Effector memory CD4-positive, alpha-beta T cell (primary cell): ENCODE results near the gene UGT2B7.

Experiments
- DNase-seq, 3 donors: peaks; one replicate each; pipeline ENCODE4 v3.0.0-alpha.2; 2020
- H3K27ac ChIP-seq: 2 replicates; pipeline ENCODE4 v1.7.0; 2013; ENCODE audit warnings: mild to moderate bottlenecking, low read length, moderate library complexity; ENCODE audit not compliant: insufficient read depth, poor library complexity, severe bottlenecking
- H3K27me3 ChIP-seq: replicated peaks from 2 replicates; pipeline ENCODE4 v1.7.0; 2013; ENCODE audit warnings: mild to moderate bottlenecking, low read length; ENCODE audit not compliant: insufficient read depth, control insufficient read depth, poor library complexity, severe bottlenecking
- H3K36me3 ChIP-seq: 2 replicates; pipeline ENCODE4 v1.7.0; 2013; ENCODE audit warnings: mild to moderate bottlenecking, low read length, moderate library complexity; ENCODE audit not compliant: control insufficient read depth, insufficient read depth
- H3K4me1 ChIP-seq: 2 replicates; pipeline ENCODE4 v1.7.0; 2013; ENCODE audit warnings: low read length, mild to moderate bottlenecking; ENCODE audit not compliant: control insufficient read depth, insufficient read depth, poor library complexity, severe bottlenecking
- H3K4me3 ChIP-seq: 2 replicates; pipeline ENCODE4 v1.7.0; 2013; ENCODE audit warnings: low read length, low read depth, mild to moderate bottlenecking; ENCODE audit not compliant: insufficient read depth, poor library complexity, severe bottlenecking
- H3K9me3 ChIP-seq: 2 replicates; pipeline ENCODE4 v1.7.0; 2013; ENCODE audit warnings: mild to moderate bottlenecking, low read length, moderate library complexity; ENCODE audit not compliant: control insufficient read depth

UGT2B7 gene

GRCh38 chr4:69133993-69134392 is 37.7 kb downstream of the UGT2B7 start:
- Histone ChIP-seq H3K36me3 (no peaks in the 10 kb centered on the region), H3K4me3 (no peak overlapping the region), H3K27ac (no peak overlapping the region), H3K27me3 (no peaks in the 10 kb centered on the region), H3K9me3 (no peaks in the 10 kb centered on the region), H3K4me1 (no peaks in the 10 kb centered on the region)
- no peak for DNase-seq

GRCh38 chr4:69134471-69134870 is 38.2 kb downstream of the UGT2B7 start:
- Histone ChIP-seq H3K4me3 (no peak overlapping the region), H3K27me3 (no peaks in the 10 kb centered on the region), H3K27ac (no peak overlapping the region), H3K4me1 (no peaks in the 10 kb centered on the region), H3K36me3 (no peaks in the 10 kb centered on the region), H3K9me3 (no peaks in the 10 kb centered on the region)
- no peak for DNase-seq

GRCh38 chr4:69141320-69141719 is 45.0 kb downstream of the UGT2B7 start:
- no peaks in the 10 kb centered on the region for H3K27me3 ChIP-seq
- H3K4me1 ChIP-seq = no peaks in the 10 kb centered on the region

GRCh38 chr4:69147334-69147733 is 51.1 kb downstream of the UGT2B7 start:
- Histone ChIP-seq H3K36me3 (no peaks in the 10 kb centered on the region), H3K9me3 (no peaks in the 10 kb centered on the region), H3K4me1 (no peaks in the 10 kb centered on the region), H3K27me3 (no peaks in the 10 kb centered on the region), H3K27ac (no peak overlapping the region), H3K4me3 (no peak overlapping the region)
- no peak for DNase-seq

More at GRCh38 chr4:69141320-69141719, 45.0 kb downstream of the UGT2B7 start:
- Histone ChIP-seq H3K36me3 (no peaks in the 10 kb centered on the region), H3K27ac (no peak overlapping the region), H3K4me3 (no peak overlapping the region), H3K9me3 (no peaks in the 10 kb centered on the region)
- no peak for DNase-seq

- Histone ChIP-seq H3K27ac (no peak overlapping the region), H3K27me3 (no peaks in the 10 kb centered on the region), H3K36me3 (no peaks in the 10 kb centered on the region), H3K4me1 (no peaks in the 10 kb centered on the region), H3K4me3 (no peak overlapping the region), H3K9me3 (no peaks in the 10 kb centered on the region)
- no peak for DNase-seq
Observed at GRCh38 chr4:69154021-69154420, 57.7 kb downstream of the UGT2B7 start.

- no peaks in the 10 kb centered on the region for H3K4me1 ChIP-seq
- H3K36me3 ChIP-seq = no peaks in the 10 kb centered on the region
- H3K4me3 ChIP-seq = no peak overlapping the region
- H3K9me3 ChIP-seq = no peaks in the 10 kb centered on the region
- no peaks in the 10 kb centered on the region for H3K27me3 ChIP-seq
- DNase-seq = no peak
- H3K27ac ChIP-seq = no peak overlapping the region
Observed at GRCh38 chr4:69156913-69157312, 60.6 kb downstream of the UGT2B7 start.
